ENCODE measurements around the gene TOLLIP. TPM values are rescaled to one million over a fixed set of nuclear protein-coding genes. Genes with fewer than 3 reads are reported as not detected.
A peak's percentile ranks its signal among the peaks of the same experiment; 100 is the strongest.

The TOLLIP gene
- total RNA-seq, 6 experiments from 2014 or later = 68.3 to 103 (median 88.0) TPM

- no peak for TF ChIP-seq POLR2A (IDR thresholded peaks at IDR 0.05)
- no peak overlapping the region for H3K4me3 ChIP-seq
- DNase-seq = peak in 2 of 3 donors; percentile 17 to 40
- no peak for ATAC-seq
- no peaks in the 10 kb centered on the region for H3K27me3 ChIP-seq
- intact Hi-C loops (cut with DNase I) = no loop called here
- H3K27ac ChIP-seq = no peak overlapping the region
- 93% methylated on average over 22 of the region's 46 CpGs for WGBS (ENCODE audit: insufficient coverage, low coverage, low lambda C conversion rate, missing lambda C conversion rate)
- H3K4me1 ChIP-seq = peaks cover 0 to 9% (median 3%) of the 10 kb centered on the region in 4 donors
- no peaks in the 10 kb centered on the region for H3K9me3 ChIP-seq
- peaks cover 0 to 62% (median 28%) of the 10 kb centered on the region in 4 donors for H3K36me3 ChIP-seq
Observed at GRCh38 chr11:1291295-1292017, 18.0 kb downstream of the TOLLIP start.

GRCh38 chr11:1290052-1291040 lies 19.1 kb downstream of the TOLLIP start:
- Histone ChIP-seq H3K27me3 (no peaks in the 10 kb centered on the region), H3K36me3 (peaks cover 0 to 64% (median 30%) of the 10 kb centered on the region in 4 donors), H3K4me3 (no peak overlapping the region), H3K27ac (no peak overlapping the region), H3K4me1 (no peaks in the 10 kb centered on the region), H3K9me3 (no peaks in the 10 kb centered on the region)
- 85% methylated on average over 8 of the region's 43 CpGs for WGBS (ENCODE audit: insufficient coverage, low coverage, low lambda C conversion rate, missing lambda C conversion rate)
- DNase-seq (peak in 2 of 3 donors; percentile 47 to 55), ATAC-seq (no peak)
- intact Hi-C loops (cut with DNase I) = no loop called here
- TF ChIP-seq POLR2A (IDR thresholded peaks at IDR 0.05) (no peak), CTCF (IDR thresholded peaks at IDR 0.05) (no peak)

GRCh38 chr11:1289211-1289935 lies 20.1 kb downstream of the TOLLIP start:
- ATAC-seq (no peak), DNase-seq (peak in 1 of 3 donors; percentile 39)
- 98% methylated on average over 16 of the region's 33 CpGs for WGBS (ENCODE audit: insufficient coverage, low coverage, low lambda C conversion rate, missing lambda C conversion rate)
- TF ChIP-seq CTCF (IDR thresholded peaks at IDR 0.05) = no peak
- TF ChIP-seq POLR2A (IDR thresholded peaks at IDR 0.05) = no peak
- no peak overlapping the region for H3K4me3 ChIP-seq
- intact Hi-C loops (cut with DNase I) = no loop called here
- no peak overlapping the region for H3K27ac ChIP-seq
- peaks cover 0 to 69% (median 32%) of the 10 kb centered on the region in 4 donors for H3K36me3 ChIP-seq
- no peaks in the 10 kb centered on the region for H3K9me3 ChIP-seq
- H3K27me3 ChIP-seq = no peaks in the 10 kb centered on the region
- H3K4me1 ChIP-seq = no peaks in the 10 kb centered on the region

- DNase-seq (no peak), ATAC-seq (no peak)
- WGBS (ENCODE audit: insufficient coverage, low coverage, low lambda C conversion rate, missing lambda C conversion rate) = 73% methylated on average over 4 of the region's 30 CpGs
- Histone ChIP-seq H3K27ac (no peak overlapping the region), H3K9me3 (no peaks in the 10 kb centered on the region), H3K4me1 (no peaks in the 10 kb centered on the region), H3K36me3 (peaks cover 0 to 68% (median 33%) of the 10 kb centered on the region in 4 donors), H3K4me3 (no peak overlapping the region), H3K27me3 (no peaks in the 10 kb centered on the region)
- intact Hi-C loops (cut with DNase I) = no loop called here
- TF ChIP-seq CTCF (IDR thresholded peaks at IDR 0.05) (no peak), POLR2A (IDR thresholded peaks at IDR 0.05) (no peak)
Observed at GRCh38 chr11:1288426-1289151, 20.8 kb downstream of the TOLLIP start.

All from right lobe of liver (tissue), 6 donors.